HG02870 (cell line): ENCODE measurements around the gene TUT1.
"Not testable (repeated sequence)": the region's sequence is repeated elsewhere in the genome, so short reads cannot be mapped to it uniquely, and the experiment has no call there.

ENCODE experiments used
- ATAC-seq: cut with Tn5 transposase; IDR thresholded peaks from one replicate; pipeline ENCODE4 v1.9.1; 2021; ENCODE audit warnings: mild to moderate bottlenecking, moderate library complexity; ENCODE audit not compliant: unreplicated experiment

The TUT1 gene

GRCh38 chr11:62605902-62606301 lies 14.6 kb upstream of the TUT1 start:
- ATAC-seq = no peak

- ATAC-seq = no peak
Measured at GRCh38 chr11:62605467-62605866, 14.1 kb upstream of the TUT1 start.

- ATAC-seq = no peak
Measured at GRCh38 chr11:62604460-62605120, 13.3 kb upstream of the TUT1 start.

- no peak for ATAC-seq
Measured at GRCh38 chr11:62603776-62604299, 12.5 kb upstream of the TUT1 start.

GRCh38 chr11:62603072-62603408 lies 11.7 kb upstream of the TUT1 start:
- ATAC-seq = no peak

GRCh38 chr11:62602141-62603071 lies 11.1 kb upstream of the TUT1 start:
- no peak for ATAC-seq

GRCh38 chr11:62601372-62602140 lies 10.2 kb upstream of the TUT1 start, which contains the start of gene MTA2:
Gene MTA2, minus strand, starts transcription at chr11:62601865. Its CDS starts 415 bp downstream, at chr11:62601450.
- ATAC-seq = peak; percentile 70

- peak; percentile 7 for ATAC-seq
Measured at GRCh38 chr11:62601122-62601371, 9.7 kb upstream of the TUT1 start.

GRCh38 chr11:62600367-62601121 lies 9.2 kb upstream of the TUT1 start:
- ATAC-seq = no peak

GRCh38 chr11:62599901-62600300 lies 8.6 kb upstream of the TUT1 start:
- ATAC-seq = no peak

GRCh38 chr11:62599069-62599696 lies 7.9 kb upstream of the TUT1 start:
- peak; percentile 41 for ATAC-seq

- ATAC-seq = no peak
Measured at GRCh38 chr11:62595124-62595523, 3.8 kb upstream of the TUT1 start.

GRCh38 chr11:62593434-62594044 lies 2.2 kb upstream of the TUT1 start:
- no peak for ATAC-seq

- ATAC-seq = no peak
Measured at GRCh38 chr11:62592989-62593421, 1.7 kb upstream of the TUT1 start.

GRCh38 chr11:62592146-62592815 lies 958 bp upstream of the TUT1 start:
- ATAC-seq = no peak

- ATAC-seq = no peak
Measured at GRCh38 chr11:62588966-62589637, 2.2 kb downstream of the TUT1 start.

- ATAC-seq = not testable (repeated sequence)
Measured at GRCh38 chr11:62585356-62585755, 6.0 kb downstream of the TUT1 start.

GRCh38 chr11:62581735-62582134 lies 9.6 kb downstream of the TUT1 start:
- ATAC-seq = not testable (repeated sequence)
